HG02588 (cell line): ENCODE data around the gene GABRB3.
"Not testable (repeated sequence)": the region's sequence is repeated elsewhere in the genome, so short reads cannot be mapped to it uniquely, and the experiment has no call there.

Experiments used
- ATAC-seq: cut with Tn5 transposase; IDR thresholded peaks from one replicate; pipeline ENCODE4 v1.9.1; 2021; ENCODE audit warnings: mild to moderate bottlenecking, moderate library complexity; ENCODE audit not compliant: unreplicated experiment

The GABRB3 gene

GRCh38 chr15:26736502-26737248 lies 36.2 kb downstream of the GABRB3 start:
- no peak for ATAC-seq

GRCh38 chr15:26731965-26732364 lies 40.9 kb downstream of the GABRB3 start:
- no peak for ATAC-seq

GRCh38 chr15:26729581-26729980 lies 43.3 kb downstream of the GABRB3 start:
- ATAC-seq, result no peak

- ATAC-seq, result no peak
Measured at GRCh38 chr15:26729030-26729429, 43.8 kb downstream of the GABRB3 start.

GRCh38 chr15:26724381-26725150 lies 48.3 kb downstream of the GABRB3 start:
- no peak for ATAC-seq

GRCh38 chr15:26722621-26723160 lies 50.2 kb downstream of the GABRB3 start:
- ATAC-seq, result no peak

GRCh38 chr15:26721232-26721967 lies 51.5 kb downstream of the GABRB3 start:
- no peak for ATAC-seq

GRCh38 chr15:26720546-26720945 lies 52.3 kb downstream of the GABRB3 start:
- no peak for ATAC-seq

GRCh38 chr15:26719866-26720265 lies 53.0 kb downstream of the GABRB3 start:
- not testable (repeated sequence) for ATAC-seq

- no peak for ATAC-seq
Measured at GRCh38 chr15:26716069-26716468, 56.8 kb downstream of the GABRB3 start.

- ATAC-seq, result no peak
Measured at GRCh38 chr15:26713498-26713897, 59.4 kb downstream of the GABRB3 start.

GRCh38 chr15:26712335-26712734 lies 60.5 kb downstream of the GABRB3 start:
- ATAC-seq, result no peak

GRCh38 chr15:26711445-26711844 lies 61.4 kb downstream of the GABRB3 start:
- ATAC-seq, result no peak

GRCh38 chr15:26702381-26702780 lies 70.5 kb downstream of the GABRB3 start:
- ATAC-seq, result no peak

GRCh38 chr15:26698555-26698954 lies 74.3 kb downstream of the GABRB3 start:
- no peak for ATAC-seq

GRCh38 chr15:26697913-26698312 lies 75.0 kb downstream of the GABRB3 start:
- ATAC-seq, result no peak

GRCh38 chr15:26691249-26691648 lies 81.6 kb downstream of the GABRB3 start:
- ATAC-seq, result no peak

GRCh38 chr15:26690778-26691177 lies 82.1 kb downstream of the GABRB3 start:
- ATAC-seq, result no peak

GRCh38 chr15:26689462-26689861 lies 83.4 kb downstream of the GABRB3 start:
- no peak for ATAC-seq

GRCh38 chr15:26686547-26687187 lies 86.2 kb downstream of the GABRB3 start:
- no peak for ATAC-seq
